Mucosa of descending colon (tissue), 3 donors: ENCODE results near the gene CELA3A. TPM values are rescaled to one million over a fixed set of nuclear protein-coding genes. Genes with fewer than 3 reads are reported as not detected.

ENCODE experiments used
- ATAC-seq: fragments of 200-7000 bp; cut with Tn5 transposase; one replicate; pipeline ENCODE4 v1.9.1; 2020; ENCODE audit warnings: mild to moderate bottlenecking, moderate library complexity
- DNase-seq, 3 donors: peaks; one replicate each; pipeline ENCODE4 v3.0.0-alpha.2; 2020
- H3K36me3 ChIP-seq: fragments of 200-600 bp; one replicate; pipeline ENCODE4 v1.8.0; 2021; ENCODE audit warnings: low read depth, mild to moderate bottlenecking
- H3K4me1 ChIP-seq: fragments of 200-600 bp; one replicate; pipeline ENCODE4 v1.8.0; 2021; ENCODE audit warnings: low read depth, mild to moderate bottlenecking
- H3K4me3 ChIP-seq: fragments of 200-600 bp; one replicate; pipeline ENCODE4 v1.8.0; 2021; ENCODE audit warnings: mild to moderate bottlenecking
- H3K9me3 ChIP-seq: fragments of 200-600 bp; one replicate; pipeline ENCODE4 v1.8.0; 2021; ENCODE audit warnings: mild to moderate bottlenecking
- intact Hi-C, 2 donors: fragments of 100-400 bp; cut with DNase I in 1 of 2; cut with micrococcal nuclease in 1 of 2; formaldehyde crosslinking; loops; one replicate each; pipeline versions ENCODE4 v1.11.0 to v1.11.1; 2022; cut with DNase I, micrococcal nuclease
- total RNA-seq, 3 donors: library from RNA; stranded (reverse); fragmentation: NEBNext Ultra II Directional in 2 of 3; extraction: Animal tissue kit (Norgen Biotek cat#: 25700) in 2 of 3; gene quantifications; one replicate each; pipeline versions ENCODE4 v1.2.1 to v1.2.4, GENCODE V29; 2021 to 2023
- TF ChIP-seq, protein P1 (sequence below): fragments of 200-600 bp; IDR thresholded peaks from one replicate; pipeline ENCODE4 v1.8.0; 2022; ENCODE audit warnings: antibody characterized with exemption, mild to moderate bottlenecking
- donor health status: DM: no; HTN: no; CAD: no; lungs with moderate emphysema.
- donor health status: DM: no; HTN: no; CAD: no.
- donor health status: DM: no; HTN: yes; CAD: no.

Gene CELA3A
- total RNA-seq, 3 donors from 2014 or later: 0.65 to 1.0 TPM; not detected in 1

- ATAC-seq (peak; percentile 68), DNase-seq (no peak)
- Histone ChIP-seq H3K9me3 (no peaks in the 10 kb centered on the region), H3K4me1 (peaks cover 4% of the 10 kb centered on the region), H3K4me3 (no peak overlapping the region), H3K36me3 (no peaks in the 10 kb centered on the region)
- TF ChIP-seq, protein P1, sequence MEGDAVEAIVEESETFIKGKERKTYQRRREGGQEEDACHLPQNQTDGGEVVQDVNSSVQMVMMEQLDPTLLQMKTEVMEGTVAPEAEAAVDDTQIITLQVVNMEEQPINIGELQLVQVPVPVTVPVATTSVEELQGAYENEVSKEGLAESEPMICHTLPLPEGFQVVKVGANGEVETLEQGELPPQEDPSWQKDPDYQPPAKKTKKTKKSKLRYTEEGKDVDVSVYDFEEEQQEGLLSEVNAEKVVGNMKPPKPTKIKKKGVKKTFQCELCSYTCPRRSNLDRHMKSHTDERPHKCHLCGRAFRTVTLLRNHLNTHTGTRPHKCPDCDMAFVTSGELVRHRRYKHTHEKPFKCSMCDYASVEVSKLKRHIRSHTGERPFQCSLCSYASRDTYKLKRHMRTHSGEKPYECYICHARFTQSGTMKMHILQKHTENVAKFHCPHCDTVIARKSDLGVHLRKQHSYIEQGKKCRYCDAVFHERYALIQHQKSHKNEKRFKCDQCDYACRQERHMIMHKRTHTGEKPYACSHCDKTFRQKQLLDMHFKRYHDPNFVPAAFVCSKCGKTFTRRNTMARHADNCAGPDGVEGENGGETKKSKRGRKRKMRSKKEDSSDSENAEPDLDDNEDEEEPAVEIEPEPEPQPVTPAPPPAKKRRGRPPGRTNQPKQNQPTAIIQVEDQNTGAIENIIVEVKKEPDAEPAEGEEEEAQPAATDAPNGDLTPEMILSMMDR: no peak
- intact Hi-C loops: no loop called here
Measured at GRCh38 chr1:22045604-22046228, 44.3 kb downstream of the CELA3A start.

DNA sequence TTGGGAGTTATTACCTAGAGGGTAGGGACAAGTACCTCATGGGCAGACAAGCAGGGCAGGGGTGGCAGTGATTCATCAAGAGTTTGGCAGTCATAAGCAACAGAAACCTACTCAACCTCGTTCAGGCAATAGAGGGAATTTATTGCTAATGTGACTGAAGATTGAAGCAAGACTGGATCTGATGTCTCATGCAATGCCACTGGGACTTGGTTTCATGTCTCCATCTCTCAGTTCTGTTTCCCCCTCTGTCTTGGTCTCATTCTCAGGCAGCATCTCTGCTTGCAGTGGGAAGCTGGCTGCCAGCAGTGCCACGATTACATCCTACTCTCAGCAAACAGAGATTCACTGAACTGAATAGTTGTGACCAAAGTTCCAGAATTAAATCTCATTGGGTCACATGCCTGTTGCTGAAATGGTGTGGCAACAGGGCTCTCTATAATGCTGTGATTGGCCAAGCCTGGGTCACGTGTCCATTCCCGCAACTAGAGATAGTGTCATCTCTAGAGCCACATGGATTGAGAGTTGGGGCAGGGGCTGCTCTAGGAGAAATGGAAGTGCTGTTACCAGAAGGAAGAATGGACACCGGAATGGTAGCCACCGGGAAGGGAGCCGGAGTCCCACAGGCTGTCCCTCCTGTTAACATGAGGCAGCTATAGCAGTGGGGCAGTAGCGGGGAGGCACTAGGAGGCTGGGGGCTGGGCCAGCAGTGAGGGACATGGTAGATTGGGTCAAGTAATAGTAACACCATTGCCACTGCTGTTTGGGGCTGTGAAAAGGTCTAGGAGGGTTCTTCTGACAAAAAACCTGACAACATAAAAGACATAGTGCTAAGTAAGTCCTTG, 47.1 kb downstream of the CELA3A start:
- ATAC-seq: no peak
- no peak overlapping the region for H3K4me3 ChIP-seq
- no peaks in the 10 kb centered on the region for H3K9me3 ChIP-seq
- no peaks in the 10 kb centered on the region for H3K4me1 ChIP-seq
- DNase-seq: no peak
- TF ChIP-seq, protein P1: no peak
- no peaks in the 10 kb centered on the region for H3K36me3 ChIP-seq
- intact Hi-C loops: no loop called here

- peaks cover 8% of the 10 kb centered on the region for H3K4me1 ChIP-seq
- intact Hi-C loops: no loop called here
- H3K9me3 ChIP-seq: no peaks in the 10 kb centered on the region
- no peak overlapping the region for H3K4me3 ChIP-seq
- TF ChIP-seq, protein P1: no peak
- DNase-seq (no peak), ATAC-seq (no peak)
- no peaks in the 10 kb centered on the region for H3K36me3 ChIP-seq
Measured at GRCh38 chr1:22050330-22050729, 48.9 kb downstream of the CELA3A start.

DNA sequence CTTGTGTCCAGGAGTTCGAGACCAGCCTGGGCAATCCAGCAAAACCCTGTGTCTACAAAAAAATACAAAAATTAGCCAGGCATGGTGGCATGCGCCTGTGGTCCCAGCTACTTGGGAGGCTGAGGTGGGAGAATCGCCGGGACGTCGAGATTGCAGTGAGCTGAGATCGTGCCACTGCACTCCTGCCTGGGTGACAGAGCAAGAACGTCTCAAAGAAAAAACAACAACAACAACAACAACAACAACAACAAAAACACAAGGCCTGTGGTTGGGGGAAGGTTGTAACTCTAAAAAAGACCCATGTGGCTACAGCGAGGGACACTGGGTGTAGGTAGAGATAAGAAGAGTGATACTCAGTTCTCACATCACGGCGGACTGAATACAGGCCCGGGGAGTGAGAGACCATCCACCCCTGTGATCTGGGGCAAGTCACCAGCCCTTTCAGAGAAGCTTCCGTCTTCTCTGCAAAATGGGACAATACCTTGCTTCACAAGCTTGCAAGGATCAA, 50.2 kb downstream of the CELA3A start:
- Histone ChIP-seq H3K4me1 (peaks cover 19% of the 10 kb centered on the region), H3K36me3 (no peaks in the 10 kb centered on the region), H3K9me3 (no peaks in the 10 kb centered on the region), H3K4me3 (no peak overlapping the region)
- TF ChIP-seq, protein P1: no peak
- DNase-seq (no peak), ATAC-seq (no peak)
- intact Hi-C loops: no loop called here

GRCh38 chr1:22052115-22053016, 50.9 kb downstream of the CELA3A start, which contains the start of gene CDC42:
Gene CDC42 (plus strand): TSS chr1:22052709. CDS start chr1:22078479, 25,770 bp downstream.
- TF ChIP-seq, protein P1: no peak
- intact Hi-C loops: no loop called here
- no peaks in the 10 kb centered on the region for H3K9me3 ChIP-seq
- ATAC-seq (peak; percentile 98), DNase-seq (peak; percentile 98 to 99 (median 99))
- H3K36me3 ChIP-seq: no peaks in the 10 kb centered on the region
- peaks cover 21% of the 10 kb centered on the region for H3K4me1 ChIP-seq
- peak within 1 kb of the TSS; percentile 98 for H3K4me3 ChIP-seq
